DND-41 (cell line): ENCODE data around the gene RNASE7.
A peak's percentile ranks its signal among the peaks of the same experiment; 100 is the strongest.
"Not testable (repeated sequence)": the region's sequence is repeated elsewhere in the genome, so short reads cannot be mapped to it uniquely, and the experiment has no call there.

Experiments
- ATAC-seq: fragments of 200-7000 bp; cut with Tn5 transposase; 3 replicates; pipeline ENCODE4 v1.9.1; 2021; ENCODE audit warnings: low read depth; ENCODE audit not compliant: insufficient read depth
- DNase-seq: peaks from one replicate; pipeline ENCODE4 v3.0.0-alpha.2; 2020
- H2AFZ ChIP-seq: 2 replicates; pipeline ENCODE4 v1.6.0; 2012; ENCODE audit warnings: low read depth, low read length
- H3K27ac ChIP-seq: 2 replicates; pipeline ENCODE4 v1.5.1; 2012; ENCODE audit warnings: low read length, inconsistent platforms
- H3K27me3 ChIP-seq: fragments of 200-600 bp; sonication (generic); 2 replicates; pipeline ENCODE4 v1.6.0; 2012; ENCODE audit warnings: low read length, mild to moderate bottlenecking, inconsistent platforms; ENCODE audit not compliant: insufficient read depth, poor library complexity
- H3K36me3 ChIP-seq: 2 replicates; pipeline ENCODE4 v1.5.1; 2012; ENCODE audit warnings: low read length, inconsistent platforms; ENCODE audit not compliant: insufficient read depth
- H3K4me1 ChIP-seq: 2 replicates; pipeline ENCODE4 v1.5.1; 2012; ENCODE audit warnings: mild to moderate bottlenecking, low read length; ENCODE audit not compliant: insufficient read depth
- H3K4me2 ChIP-seq: 2 replicates; pipeline ENCODE4 v1.6.0; 2012; ENCODE audit warnings: mild to moderate bottlenecking, moderate library complexity, low read length, inconsistent platforms; ENCODE audit not compliant: insufficient read depth
- H3K4me3 ChIP-seq, 2 experiments: fragments of 200-600 bp in 1 of 2; shearing (Covaris generic) in 1 of 2; 2 replicates each; pipeline ENCODE4 v1.5.1; 2012 to 2016; ENCODE audit warnings: inconsistent platforms in 2 of 2, low read length in 2 of 2, mild to moderate bottlenecking in 2 of 2, low read depth in 1 of 2, moderate library complexity in 1 of 2
- H3K79me2 ChIP-seq: 2 replicates; pipeline ENCODE4 v1.6.0; 2012; ENCODE audit warnings: low read length, inconsistent platforms; ENCODE audit not compliant: insufficient read depth
- H3K9ac ChIP-seq: 2 replicates; pipeline ENCODE4 v1.6.0; 2012; ENCODE audit warnings: low read depth, mild to moderate bottlenecking, inconsistent platforms, low read length, moderate library complexity
- H3K9me3 ChIP-seq: 2 replicates; pipeline ENCODE4 v1.5.1; 2012; ENCODE audit warnings: low read length, moderate library complexity, mild to moderate bottlenecking, inconsistent platforms; ENCODE audit not compliant: insufficient read depth, severe bottlenecking
- H4K20me1 ChIP-seq: 2 replicates; pipeline ENCODE4 v1.6.0; 2012; ENCODE audit warnings: low read length; ENCODE audit not compliant: insufficient read depth
- CTCF ChIP-seq: IDR thresholded peaks from 2 replicates; pipeline ENCODE4 v1.5.1; 2012; ENCODE audit warnings: borderline replicate concordance, low read length, moderate library complexity, mild to moderate bottlenecking; ENCODE audit not compliant: poor library complexity, severe bottlenecking; ENCODE audit errors: extremely low read depth
- EZH2 ChIP-seq: IDR thresholded peaks from 3 replicates; pipeline ENCODE4 v1.6.1; 2012; ENCODE audit warnings: borderline replicate concordance, low read depth, mild to moderate bottlenecking, moderate library complexity, low read length, inconsistent platforms; ENCODE audit not compliant: severe bottlenecking

The RNASE7 gene

GRCh38 chr14:21039585-21040369, 2.4 kb upstream of the RNASE7 start:
- peak; percentile 21 for DNase-seq
- TF ChIP-seq EZH2 = no peak
- peak; percentile 71 for TF ChIP-seq CTCF
- Histone ChIP-seq H3K79me2 (no peaks in the 10 kb centered on the region), H3K4me1 (0 out of 2 replicates have a peak, but pooled peaks cover 6% of the 10 kb centered on the region), H4K20me1 (no peaks in the 10 kb centered on the region), H2AFZ (no peak overlapping the region), H3K9ac (no peak overlapping the region), H3K9me3 (no peaks in the 10 kb centered on the region), H3K36me3 (no peaks in the 10 kb centered on the region), H3K4me3 (no peak overlapping the region), H3K27me3 (peaks cover 7% of the 10 kb centered on the region), H3K4me2 (no peak overlapping the region), H3K27ac (no peak overlapping the region)
- peak; percentile 76 for ATAC-seq

- DNase-seq (no peak), ATAC-seq (no peak)
- no peaks in the 10 kb centered on the region for H3K36me3 ChIP-seq
- 0 out of 2 replicates have a peak, but pooled peaks cover 6% of the 10 kb centered on the region for H3K4me1 ChIP-seq
- H3K79me2 ChIP-seq = no peaks in the 10 kb centered on the region
- H2AFZ ChIP-seq = no peak overlapping the region
- no peak overlapping the region for H3K4me2 ChIP-seq
- no peaks in the 10 kb centered on the region for H3K9me3 ChIP-seq
- H4K20me1 ChIP-seq = no peaks in the 10 kb centered on the region
- no peak for TF ChIP-seq EZH2
- TF ChIP-seq CTCF = no peak
- peaks cover 6% of the 10 kb centered on the region for H3K27me3 ChIP-seq
- no peak overlapping the region for H3K27ac ChIP-seq
- no peak overlapping the region for H3K9ac ChIP-seq
- H3K4me3 ChIP-seq = no peak overlapping the region
These were observed 1.7 kb upstream of the RNASE7 start for GRCh38 chr14:21040370-21040925.

DNA sequence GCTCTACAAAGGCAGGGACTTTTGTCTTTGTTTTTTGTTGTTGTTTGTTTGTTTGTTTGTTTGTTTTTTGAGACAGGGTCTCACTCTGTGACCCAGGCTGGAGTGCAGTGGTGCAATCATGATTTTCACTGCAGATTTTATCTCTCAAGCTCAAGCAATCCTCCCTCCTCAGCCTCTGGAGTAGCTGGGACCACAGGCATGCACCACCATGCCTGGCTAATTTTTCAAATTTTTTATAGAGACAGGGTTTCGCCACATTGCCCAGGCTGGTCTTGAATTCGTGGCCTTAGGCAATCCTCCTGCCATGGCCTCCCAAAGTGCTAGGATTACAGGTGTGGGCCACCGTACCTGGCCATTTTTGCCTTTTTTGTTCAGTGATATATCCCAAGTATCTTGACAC, 1.2 kb upstream of the RNASE7 start:
- ATAC-seq, DNase-seq, H3K4me2 ChIP-seq, H3K9ac ChIP-seq, H3K27me3 ChIP-seq, H2AFZ ChIP-seq, H4K20me1 ChIP-seq, H3K9me3 ChIP-seq, H3K4me3 ChIP-seq, H3K36me3 ChIP-seq, H3K79me2 ChIP-seq, H3K27ac ChIP-seq, H3K4me1 ChIP-seq: not testable (repeated sequence)

DNA sequence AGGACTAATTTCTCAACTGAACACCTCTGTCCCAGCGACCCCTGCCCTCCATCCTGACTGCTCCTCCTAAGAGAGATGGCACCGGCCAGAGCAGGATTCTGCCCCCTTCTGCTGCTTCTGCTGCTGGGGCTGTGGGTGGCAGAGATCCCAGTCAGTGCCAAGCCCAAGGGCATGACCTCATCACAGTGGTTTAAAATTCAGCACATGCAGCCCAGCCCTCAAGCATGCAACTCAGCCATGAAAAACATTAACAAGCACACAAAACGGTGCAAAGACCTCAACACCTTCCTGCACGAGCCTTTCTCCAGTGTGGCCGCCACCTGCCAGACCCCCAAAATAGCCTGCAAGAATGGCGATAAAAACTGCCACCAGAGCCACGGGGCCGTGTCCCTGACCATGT, 756 bp downstream of the RNASE7 start:
- Histone ChIP-seq H2AFZ (no peak overlapping the region), H3K79me2 (no peaks in the 10 kb centered on the region), H4K20me1 (no peaks in the 10 kb centered on the region), H3K4me3 (no peak overlapping the region), H3K4me1 (0 out of 2 replicates have a peak, but pooled peaks cover 6% of the 10 kb centered on the region), H3K36me3 (no peaks in the 10 kb centered on the region), H3K27me3 (peaks cover 19% of the 10 kb centered on the region), H3K27ac (no peak overlapping the region), H3K9ac (no peak overlapping the region), H3K4me2 (no peak overlapping the region), H3K9me3 (no peaks in the 10 kb centered on the region)
- no peak for TF ChIP-seq CTCF
- TF ChIP-seq EZH2 = no peak
- ATAC-seq (no peak), DNase-seq (no peak)
